DMS79 (cell line): ENCODE measurements around the gene CDC42SE2.
"Not testable (repeated sequence)": the region's sequence is repeated elsewhere in the genome, so short reads cannot be mapped to it uniquely, and the experiment has no call there.

Experiments used
- DNase-seq: peaks from one replicate; lab custom pipeline; 2025; lab: John Stamatoyannopoulos, UW

The CDC42SE2 gene

DNA sequence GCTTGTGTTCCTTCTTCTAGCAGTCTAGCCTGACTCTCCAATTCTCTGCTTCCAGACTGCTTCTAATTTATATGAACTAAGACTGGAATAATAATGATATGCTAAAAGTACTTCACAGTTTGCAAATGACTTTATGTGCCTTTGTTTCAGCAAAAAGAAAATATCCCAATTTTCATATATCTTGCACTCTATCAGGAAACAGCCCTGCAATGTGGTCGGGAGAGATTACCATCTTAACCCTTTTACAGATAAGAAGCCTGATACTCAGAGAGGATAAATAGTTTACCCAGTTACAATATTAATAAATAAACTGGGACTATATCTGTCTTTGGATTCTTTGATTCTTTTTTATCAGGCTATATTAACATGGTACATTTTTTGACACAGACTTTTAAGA is 126.0 kb downstream of the CDC42SE2 start:
- DNase-seq, result no peak

DNA sequence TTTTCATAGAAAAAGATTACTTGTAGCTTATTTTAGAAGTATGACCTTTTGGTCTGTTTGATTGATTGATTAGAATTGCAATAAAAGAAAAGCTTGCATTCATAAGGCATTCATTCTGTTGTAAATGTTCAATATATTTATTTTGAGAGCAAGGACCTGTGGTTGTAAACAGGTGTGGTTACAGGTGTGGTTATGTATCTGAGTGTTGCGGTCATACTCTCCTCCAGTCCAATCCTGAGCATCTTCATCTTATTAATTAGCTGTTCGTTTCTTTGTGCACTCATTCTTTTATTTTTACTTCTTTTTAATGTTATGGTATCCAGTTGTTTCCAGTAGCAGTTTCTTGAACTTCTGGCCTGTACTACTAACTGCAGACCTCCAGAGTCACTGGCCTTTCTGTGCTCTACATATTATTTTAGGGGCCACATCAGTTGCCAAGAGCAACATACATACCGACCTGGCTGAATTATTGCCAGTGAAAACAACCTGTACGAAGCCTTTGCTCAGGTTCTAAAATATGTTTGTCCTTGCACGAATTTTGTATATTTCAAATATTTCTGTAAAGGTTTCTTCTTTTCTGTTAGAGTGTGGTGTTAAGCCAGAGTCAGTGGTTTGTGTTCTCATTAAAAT is 128.7 kb downstream of the CDC42SE2 start:
- no peak for DNase-seq

DNA sequence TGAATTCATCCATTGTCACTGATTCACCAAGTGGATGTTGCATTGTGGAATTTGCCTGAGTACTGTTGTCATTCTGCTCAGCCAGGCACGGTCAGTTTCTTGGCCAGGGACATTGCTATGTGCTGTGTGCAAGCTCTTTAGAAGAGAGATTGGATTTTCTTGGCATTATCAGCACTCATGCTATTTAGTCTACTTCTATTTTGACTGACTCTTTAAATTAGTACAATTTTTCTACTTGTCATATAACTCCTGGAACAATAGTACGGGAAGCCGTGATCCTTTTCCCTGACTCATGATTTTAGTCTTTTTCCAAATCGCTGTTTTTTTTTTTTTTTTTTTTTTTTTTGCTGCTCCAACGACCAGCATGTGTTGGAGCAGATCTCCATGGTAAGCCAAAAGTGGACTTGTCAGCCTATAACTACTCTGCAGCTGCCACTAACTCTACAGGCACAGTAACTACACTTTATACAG is 129.7 kb downstream of the CDC42SE2 start:
- DNase-seq, result no peak

DNA sequence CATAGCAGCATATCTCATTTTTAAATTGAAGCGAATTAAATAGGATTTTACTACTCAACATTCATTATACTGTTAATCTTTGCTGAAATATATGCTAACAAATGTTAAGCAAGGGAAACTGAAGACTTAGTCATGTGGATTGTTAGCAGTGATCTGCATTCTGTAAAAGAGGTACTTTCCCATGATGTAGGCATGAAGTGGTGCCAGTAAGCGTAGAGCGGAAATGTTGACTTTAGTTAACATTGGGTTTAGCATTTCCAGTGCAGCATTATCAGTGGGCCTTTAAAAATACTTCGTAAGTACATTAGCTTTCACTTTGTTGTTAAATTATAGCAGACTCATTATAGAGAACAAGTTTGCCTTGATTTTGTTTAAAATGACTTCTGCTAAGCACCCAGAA is 130.3 kb downstream of the CDC42SE2 start:
- DNase-seq, result no peak

DNA sequence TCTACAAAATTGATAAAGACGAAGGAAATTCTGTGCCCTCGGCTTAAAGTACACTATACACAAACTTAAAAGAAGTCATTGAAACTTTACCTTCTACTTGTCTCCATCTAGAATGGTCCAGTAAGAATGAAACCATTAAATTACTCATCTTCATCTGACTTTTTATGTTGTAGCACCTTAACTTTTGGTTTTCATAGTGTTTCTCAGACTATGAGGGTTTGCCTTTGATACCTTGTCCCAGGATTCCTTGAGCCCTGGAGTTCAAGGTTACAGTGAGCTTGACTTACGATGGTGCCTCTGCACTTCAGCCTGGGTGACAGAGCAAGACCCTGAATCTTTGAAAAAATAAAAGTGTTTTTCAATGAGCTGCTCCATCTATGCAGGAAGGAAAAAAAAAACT is 132.2 kb downstream of the CDC42SE2 start:
- no peak for DNase-seq

DNA sequence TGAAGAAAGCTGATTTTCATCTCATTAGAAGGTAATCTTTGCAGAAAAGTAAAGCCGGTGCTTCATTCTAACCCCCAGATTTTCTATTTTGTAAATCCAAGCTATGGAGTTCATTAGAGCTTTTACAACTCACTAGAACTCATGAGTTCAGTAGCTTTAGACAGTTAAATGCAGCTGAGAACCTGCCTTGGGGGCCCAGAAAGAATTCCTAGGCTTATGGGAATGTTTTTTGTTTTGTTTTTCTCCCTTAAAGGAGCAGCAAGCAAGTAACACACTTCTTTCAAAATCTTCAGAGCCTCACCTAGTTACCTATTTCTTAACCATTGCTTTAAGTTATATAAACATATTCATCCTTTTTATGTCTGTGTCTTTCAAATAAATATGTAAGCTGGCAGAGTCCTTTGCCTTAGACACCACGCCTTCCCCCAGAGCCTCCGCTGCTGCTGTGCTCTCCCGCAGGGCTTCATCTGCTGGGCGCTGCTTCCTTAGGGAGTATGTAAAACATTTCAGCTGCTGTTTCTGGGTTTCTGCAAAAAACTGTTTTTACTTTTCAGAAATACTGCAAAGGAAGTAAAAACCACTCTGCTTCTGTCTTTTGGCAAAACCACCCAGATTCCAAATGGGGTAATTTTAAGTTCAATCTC is 132.9 kb downstream of the CDC42SE2 start:
- no peak for DNase-seq

DNA sequence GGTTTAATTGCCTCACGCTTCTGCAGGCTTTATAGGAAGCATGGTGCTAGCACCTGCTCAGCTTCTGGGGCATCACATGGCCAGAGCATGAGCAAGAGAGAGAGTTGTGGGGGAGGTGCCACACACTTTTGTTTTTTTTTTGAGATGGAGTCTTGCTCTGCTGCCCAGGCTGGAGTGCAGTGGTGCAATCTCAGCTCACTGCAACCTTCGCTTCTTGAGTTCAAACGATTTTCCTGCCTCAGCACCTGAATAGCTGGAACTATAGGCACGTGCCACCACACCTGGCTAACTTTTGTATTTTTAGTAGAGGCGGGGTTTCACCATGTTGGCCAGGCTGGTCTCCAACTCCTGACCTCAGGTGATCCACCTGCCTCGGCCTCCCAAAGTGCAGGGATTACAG is 135.2 kb downstream of the CDC42SE2 start:
- not testable (repeated sequence) for DNase-seq

DNA sequence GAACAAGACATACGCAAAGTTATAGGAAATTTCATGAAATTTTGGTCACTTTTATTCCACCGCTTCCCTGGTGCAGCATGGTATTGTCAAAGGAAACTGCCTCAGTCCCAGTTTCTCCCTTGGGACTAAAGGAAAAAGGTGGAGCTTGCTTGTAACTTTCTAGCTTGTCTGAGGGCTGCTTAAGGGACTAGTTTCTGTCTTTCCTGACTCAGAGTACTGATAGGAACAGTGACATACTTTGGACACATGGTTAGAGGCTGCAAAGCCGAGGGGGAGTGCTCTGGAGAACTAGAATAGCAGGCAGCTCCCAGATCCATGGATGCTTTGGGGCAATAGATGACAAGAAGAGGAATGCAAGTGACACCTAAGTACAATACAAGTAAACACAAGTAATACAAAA is 136.7 kb downstream of the CDC42SE2 start:
- DNase-seq, result no peak

DNA sequence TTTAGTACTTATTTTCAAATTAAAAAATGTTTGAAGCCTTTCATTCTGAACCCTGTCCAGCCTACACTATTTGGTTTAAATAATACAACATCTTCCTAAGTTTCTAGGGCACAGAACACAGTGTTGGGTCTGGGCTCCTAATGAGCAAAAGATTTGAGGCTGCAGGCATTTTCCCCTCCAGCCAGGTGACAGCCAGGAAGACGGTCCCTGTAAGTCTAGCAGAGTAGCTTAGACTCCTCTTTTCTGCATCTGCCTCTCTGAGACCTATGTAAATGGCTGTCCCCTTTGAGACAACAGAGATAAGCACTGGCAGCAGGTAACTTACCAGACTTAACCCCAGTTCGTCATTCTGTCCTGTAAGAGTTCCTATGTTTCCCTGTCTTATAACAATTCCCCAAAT is 141.8 kb downstream of the CDC42SE2 start:
- DNase-seq, result no peak

DNA sequence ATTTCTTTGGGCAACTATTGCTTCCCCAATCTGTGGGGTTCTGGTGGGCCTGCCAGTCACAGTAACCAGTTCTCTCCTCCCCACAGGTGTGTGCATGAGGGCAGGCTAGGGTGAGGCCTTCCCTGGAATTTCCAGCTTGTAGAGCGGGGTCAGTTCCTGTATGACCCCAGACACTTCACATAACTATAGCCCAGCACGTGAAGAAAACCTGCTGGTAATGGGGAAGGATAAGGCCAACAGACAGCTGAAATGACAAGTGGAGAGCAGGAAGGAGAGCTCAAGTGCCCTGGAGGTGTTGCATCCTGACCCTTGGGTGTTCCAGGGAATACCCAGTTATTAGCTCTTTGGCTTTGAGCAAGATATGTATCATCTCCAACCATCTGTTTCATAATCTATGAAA is 142.2 kb downstream of the CDC42SE2 start:
- DNase-seq, result no peak

DNA sequence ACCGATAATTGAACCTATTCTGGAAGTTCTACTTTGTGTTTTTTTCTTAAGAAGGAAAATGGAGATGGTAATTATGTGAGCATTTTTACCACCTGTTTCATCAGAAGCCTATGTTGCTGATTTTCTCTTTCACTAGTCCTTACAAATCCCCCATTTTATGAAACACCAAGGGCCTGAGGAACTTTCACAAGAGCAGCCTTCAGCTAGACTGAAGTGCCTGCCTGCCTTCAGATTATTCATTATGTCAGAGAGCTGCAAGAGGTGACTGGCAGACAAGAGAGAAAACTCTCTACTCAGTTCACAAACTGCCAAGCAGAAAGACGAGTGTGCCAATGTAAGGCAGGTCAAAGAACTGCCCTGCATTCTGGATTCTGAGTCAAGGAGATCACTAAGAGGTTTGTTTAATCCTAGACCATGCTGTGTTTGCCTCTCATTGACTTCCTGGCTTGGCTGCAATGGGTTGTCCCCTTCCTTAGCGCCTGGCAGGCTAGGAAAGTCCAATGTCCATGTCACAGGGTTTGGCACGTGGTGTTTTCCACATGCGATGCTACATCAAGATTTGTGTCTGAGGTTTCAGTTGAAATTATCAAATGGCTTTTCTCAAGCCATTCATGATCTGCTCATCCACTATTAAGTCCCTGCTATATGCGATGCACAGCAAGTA is 143.3 kb downstream of the CDC42SE2 start:
- no peak for DNase-seq

DNA sequence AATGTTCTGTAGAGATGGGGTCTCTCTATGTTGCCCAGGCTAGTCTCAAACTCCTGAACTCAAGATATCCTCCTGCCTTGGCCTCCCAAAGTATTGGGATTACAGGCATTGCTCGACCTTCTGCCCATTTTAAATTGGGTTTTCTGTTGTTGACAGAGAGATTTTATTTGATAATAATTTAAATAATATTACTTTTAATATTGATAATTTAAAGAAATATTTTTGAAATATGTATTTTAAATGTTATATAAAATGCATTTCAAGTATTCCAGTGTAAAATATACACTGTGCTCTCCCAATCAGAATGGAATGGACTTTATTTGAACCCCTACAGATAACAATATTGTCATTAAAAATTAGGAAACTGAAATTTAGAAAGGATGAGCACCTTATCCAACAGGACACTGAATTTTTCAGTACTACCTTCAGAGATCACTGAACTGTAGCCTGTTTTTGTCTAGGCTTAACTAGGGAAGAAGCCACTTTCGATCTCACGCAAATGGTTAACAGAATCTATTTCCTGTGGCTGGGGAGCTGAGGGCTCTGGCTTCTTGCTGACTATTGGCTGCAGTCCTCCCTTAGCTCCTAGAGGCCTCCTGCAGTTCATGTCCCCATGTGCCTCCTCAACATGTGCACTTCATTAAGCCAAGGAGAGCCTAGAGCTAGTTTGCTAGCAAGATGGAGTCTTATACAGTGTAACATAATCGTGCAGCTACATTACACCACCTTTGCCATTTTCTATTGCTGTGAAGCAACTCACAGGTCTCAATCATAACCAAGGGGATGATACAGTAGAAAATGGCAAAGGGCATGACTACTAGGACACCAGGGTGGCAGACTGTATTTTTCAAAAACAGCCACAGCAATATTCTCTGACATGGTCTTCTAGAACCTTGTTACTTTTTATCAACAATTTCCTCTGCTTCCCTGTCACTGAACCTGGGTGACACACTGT is 150.0 kb downstream of the CDC42SE2 start:
- no peak for DNase-seq

DNA sequence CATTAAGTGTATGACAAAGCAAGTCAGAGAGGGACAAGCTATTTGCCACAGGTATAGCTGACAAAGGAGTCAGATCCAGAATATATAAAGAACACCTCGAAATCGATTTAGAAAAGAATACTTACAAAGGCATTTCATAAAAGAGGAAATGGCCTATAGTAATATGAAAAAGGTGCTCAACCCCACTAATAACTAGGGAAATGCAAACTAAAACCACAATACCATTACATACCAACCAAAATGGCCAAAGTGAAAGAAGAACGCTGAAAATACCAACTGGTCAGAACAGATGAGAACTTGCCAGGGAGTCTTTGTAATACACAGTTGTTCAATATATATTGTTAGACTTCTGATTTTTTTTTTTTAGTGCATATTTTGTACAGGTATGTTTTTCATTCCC is 152.9 kb downstream of the CDC42SE2 start:
- no peak for DNase-seq

DNA sequence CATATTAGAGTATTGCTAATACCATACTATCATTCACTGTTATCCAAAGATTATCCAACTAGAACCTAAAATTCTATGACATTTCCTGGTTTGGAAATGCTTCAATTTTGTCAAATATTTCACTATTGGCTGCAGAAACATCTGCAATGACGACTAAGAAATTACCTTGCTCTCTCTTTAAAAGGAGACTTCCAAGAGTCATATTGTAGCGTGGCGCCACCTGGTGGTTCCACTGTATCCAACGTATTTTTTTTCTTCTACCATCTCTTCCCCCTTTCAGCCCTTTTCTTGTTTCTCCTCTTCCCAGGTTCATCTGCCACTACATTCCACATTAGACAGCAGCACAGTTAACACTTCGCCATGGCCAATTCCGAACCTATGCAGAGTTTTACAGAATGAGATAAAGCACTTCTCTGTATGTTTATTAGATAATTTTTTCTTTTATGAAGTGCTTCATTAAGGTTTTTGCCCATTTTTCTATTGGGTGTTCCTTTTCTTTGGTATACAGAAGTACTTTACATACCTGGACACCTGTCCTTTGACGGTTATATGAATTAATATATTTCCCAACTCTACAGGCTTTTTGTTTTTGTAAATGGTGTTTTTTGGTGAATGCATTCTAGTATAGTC is 153.5 kb downstream of the CDC42SE2 start:
- peak; percentile 3 for DNase-seq

DNA sequence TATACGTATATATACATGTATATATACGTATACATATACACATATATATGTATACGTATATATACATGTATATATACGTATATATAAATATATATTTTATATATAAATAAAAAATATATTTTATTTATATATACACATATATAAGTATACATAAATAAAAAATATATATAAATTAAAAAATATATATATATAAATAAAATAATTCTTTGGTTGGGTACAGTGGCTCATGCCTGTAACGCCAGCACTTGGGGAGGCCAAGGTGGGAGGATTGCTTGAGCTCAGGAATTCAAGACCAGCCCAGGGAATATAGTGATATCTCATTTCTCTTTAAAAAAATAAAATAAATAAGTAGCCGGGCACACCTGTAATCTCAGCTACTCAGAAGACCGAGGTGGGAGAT is 155.0 kb downstream of the CDC42SE2 start:
- DNase-seq, result no peak

DNA sequence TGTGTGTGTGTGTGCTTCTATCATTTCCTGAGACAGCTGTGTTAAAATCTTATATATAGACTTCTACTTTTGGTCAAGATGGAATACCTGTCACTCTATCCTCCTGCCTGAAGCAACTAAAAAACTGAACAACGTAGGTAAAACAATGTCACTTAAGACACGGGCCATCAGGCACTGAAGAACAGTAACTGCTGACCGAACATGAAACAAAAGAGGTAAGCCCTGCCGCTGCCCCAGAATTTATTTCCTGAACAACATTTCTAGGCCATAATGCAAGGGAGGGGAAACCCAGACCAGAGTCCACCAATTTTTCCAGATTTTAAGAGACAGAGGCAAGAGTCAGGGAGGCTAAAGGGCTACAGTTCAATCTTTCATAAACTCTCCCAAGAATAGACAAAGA is 156.0 kb downstream of the CDC42SE2 start:
- DNase-seq, result no peak

DNA sequence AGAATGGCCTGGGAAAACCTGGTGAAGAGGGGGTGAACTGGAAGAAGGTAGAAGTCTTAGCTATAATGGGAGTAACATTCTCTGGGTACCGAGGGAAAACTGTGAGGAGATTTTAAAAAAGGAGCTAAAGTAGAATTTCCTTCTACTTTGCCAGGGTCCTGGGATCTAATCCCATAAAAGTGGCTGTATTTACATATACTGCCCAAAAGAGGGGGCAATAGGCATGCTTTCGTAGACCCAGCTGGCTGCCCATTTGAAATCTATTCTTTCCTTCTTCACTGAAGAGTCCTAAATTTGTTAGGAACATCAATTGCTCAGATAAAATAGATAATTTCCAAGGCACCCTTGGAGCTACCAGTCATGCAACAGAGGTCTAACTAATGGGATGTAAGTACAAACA is 159.2 kb downstream of the CDC42SE2 start:
- no peak for DNase-seq

DNA sequence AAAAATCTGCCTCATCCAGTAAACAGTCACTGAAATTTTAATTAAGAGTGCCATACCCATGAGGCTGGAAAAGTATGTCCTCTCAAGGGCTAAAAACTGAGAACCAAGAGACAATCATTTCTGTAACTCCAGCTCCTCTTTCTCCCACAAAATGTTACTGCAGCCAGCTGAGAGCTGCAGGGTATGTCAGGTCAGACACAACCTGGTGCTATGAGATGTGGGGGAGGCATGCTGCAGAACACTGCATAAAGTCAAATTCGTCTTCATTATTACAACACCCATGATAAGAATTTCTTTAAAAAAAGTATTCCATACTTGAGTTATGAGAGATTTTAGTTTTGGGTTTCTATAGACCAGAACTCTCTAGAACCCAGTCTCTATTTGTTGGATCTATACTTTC is 162.2 kb downstream of the CDC42SE2 start:
- DNase-seq, result no peak

DNA sequence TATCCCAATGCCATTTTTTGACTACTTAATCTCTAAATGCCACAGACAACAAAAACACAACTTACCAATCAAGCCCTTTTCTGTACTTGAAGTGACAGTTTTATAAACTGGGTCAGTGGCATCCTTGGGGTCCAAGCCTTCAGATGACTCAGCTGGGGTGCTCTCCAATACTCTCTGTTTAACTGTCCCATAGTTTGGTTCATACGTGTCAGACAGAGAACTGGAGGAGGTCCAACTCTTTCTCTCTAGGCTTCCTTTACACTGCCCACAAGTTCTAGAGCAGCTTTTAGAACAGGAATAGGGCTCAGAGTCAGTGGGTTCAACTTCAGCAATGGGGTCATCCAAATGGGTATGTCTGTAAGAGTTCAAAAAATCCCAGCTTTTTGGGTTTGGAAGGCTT is 166.9 kb downstream of the CDC42SE2 start:
- DNase-seq, result no peak

DNA sequence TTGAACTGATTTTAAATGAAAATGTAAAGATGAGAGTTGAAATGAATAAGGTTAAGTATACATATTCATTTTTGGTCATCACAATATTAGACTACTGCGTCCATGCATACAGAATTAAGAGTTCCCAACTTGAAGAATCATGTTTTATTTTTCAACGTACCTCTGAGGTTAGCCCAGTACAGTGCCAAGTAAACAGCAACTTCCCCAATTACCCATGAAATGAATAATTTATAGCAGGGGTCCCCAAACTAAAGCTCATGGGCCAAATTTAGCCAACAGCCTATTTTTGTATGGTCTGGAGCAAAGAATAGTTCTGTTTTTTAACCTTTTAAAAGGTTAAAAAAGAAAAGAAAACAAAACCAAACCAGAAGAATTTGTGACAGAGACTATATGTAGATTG is 167.9 kb downstream of the CDC42SE2 start:
- DNase-seq, result no peak

DNA sequence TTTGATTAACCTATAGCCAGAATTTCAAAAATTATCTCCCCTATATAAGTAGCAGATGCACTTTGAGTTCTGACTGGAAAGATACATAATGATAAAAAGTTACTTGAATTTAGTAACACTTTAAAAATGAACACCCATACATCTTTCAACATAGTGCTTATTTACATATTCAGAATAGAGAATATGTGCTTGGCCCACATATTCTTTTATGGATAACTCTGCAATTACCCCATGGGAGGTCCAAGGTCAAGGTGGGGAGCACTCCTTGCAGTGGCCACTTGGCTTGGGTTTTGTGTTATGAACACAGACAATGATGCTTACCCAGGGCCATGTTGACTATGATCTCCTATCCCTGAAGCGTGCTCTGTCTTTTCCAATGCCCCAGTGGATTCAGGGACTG is 169.3 kb downstream of the CDC42SE2 start:
- no peak for DNase-seq

DNA sequence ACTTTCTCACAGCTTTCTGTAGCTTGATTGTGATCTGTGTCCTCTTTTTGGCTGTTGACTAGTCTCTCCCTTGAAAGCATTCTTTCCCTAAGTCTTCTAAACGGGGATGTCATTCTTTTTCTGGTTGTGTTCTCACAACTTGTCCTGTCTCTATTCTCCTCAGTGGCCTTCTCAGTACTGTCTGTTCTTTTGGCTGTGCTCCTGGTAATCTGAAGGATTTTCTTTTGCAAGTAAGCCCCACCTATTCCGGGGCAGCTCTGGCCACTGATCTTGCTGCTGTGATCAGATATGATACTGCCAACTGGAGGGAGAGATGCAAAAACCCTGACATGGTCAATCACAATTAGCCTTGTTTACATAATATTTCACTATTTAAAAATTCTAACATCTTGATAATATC is 172.2 kb downstream of the CDC42SE2 start:
- DNase-seq, result no peak
